ENCODE results near the gene NEK4. TPM values are rescaled to one million over a fixed set of nuclear protein-coding genes. Genes with fewer than 3 reads are reported as not detected.

Gene NEK4
- total RNA-seq, 1 donor from 2014 or later: 15.1 TPM

GRCh38 chr3:52756141-52756540 is 14.6 kb downstream of the NEK4 start:
- FAIRE-seq: no peak
- Histone ChIP-seq H3K4me2 (ENCODE audit: low read length) (no peak overlapping the region), H3K27ac (ENCODE audit: low read depth, low read length) (no peak overlapping the region), H3K9me3 (ENCODE audit: insufficient read depth, low read depth, low read length) (no peaks in the 10 kb centered on the region), H2AFZ (ENCODE audit: low read depth, low read length) (no peak overlapping the region), H3K9ac (ENCODE audit: low read length) (no peak overlapping the region), H3K4me3 (ENCODE audit: insufficient read depth, low read depth, low read length) (no peak overlapping the region), H3K79me2 (ENCODE audit: insufficient read depth, low read length) (no peaks in the 10 kb centered on the region), H3K36me3 (ENCODE audit: insufficient read depth, low read length) (peaks cover 21% of the 10 kb centered on the region), H3K27me3 (ENCODE audit: insufficient read depth, low read length) (no peaks in the 10 kb centered on the region), H3K4me1 (ENCODE audit: insufficient read depth, low read length) (no peaks in the 10 kb centered on the region), H4K20me1 (ENCODE audit: insufficient read depth, low read length) (no peaks in the 10 kb centered on the region)
- Mint-ChIP-seq H3K4me3 (ENCODE audit: unreplicated experiment) (no peak overlapping the region), H3K27ac (ENCODE audit: unreplicated experiment) (no peak overlapping the region), H3K9me3 (ENCODE audit: unreplicated experiment) (no peaks in the 10 kb centered on the region), H3K36me3 (ENCODE audit: low read depth, unreplicated experiment) (peaks cover 15% of the 10 kb centered on the region), H3K4me1 (ENCODE audit: low read depth, unreplicated experiment) (peaks cover 3% of the 10 kb centered on the region), H3K27me3 (ENCODE audit: low read depth, unreplicated experiment) (no peaks in the 10 kb centered on the region)
- TF ChIP-seq EZH2 (IDR thresholded peaks at IDR 0.05; ENCODE audit: insufficient read depth, low read length): no peak
- TF ChIP-seq CTCF (IDR thresholded peaks at IDR 0.05; ENCODE audit: insufficient read depth, low read depth, low read length): no peak
- no peak for DNase-seq (ENCODE audit: low read depth)

GRCh38 chr3:52754373-52754772 is 16.4 kb downstream of the NEK4 start:
- Mint-ChIP-seq H3K9me3 (ENCODE audit: unreplicated experiment) (no peaks in the 10 kb centered on the region), H3K4me1 (ENCODE audit: low read depth, unreplicated experiment) (peaks cover 3% of the 10 kb centered on the region), H3K36me3 (ENCODE audit: low read depth, unreplicated experiment) (peaks cover 15% of the 10 kb centered on the region), H3K4me3 (ENCODE audit: unreplicated experiment) (no peak overlapping the region), H3K27ac (ENCODE audit: unreplicated experiment) (no peak overlapping the region), H3K27me3 (ENCODE audit: low read depth, unreplicated experiment) (no peaks in the 10 kb centered on the region)
- no peaks in the 10 kb centered on the region for H3K79me2 ChIP-seq (ENCODE audit: insufficient read depth, low read length)
- H4K20me1 ChIP-seq (ENCODE audit: insufficient read depth, low read length): no peaks in the 10 kb centered on the region
- no peak overlapping the region for H3K9ac ChIP-seq (ENCODE audit: low read length)
- no peak overlapping the region for H3K4me3 ChIP-seq (ENCODE audit: insufficient read depth, low read depth, low read length)
- no peak for TF ChIP-seq CTCF (IDR thresholded peaks at IDR 0.05; ENCODE audit: insufficient read depth, low read depth, low read length)
- no peak for TF ChIP-seq EZH2 (IDR thresholded peaks at IDR 0.05; ENCODE audit: insufficient read depth, low read length)
- H3K27me3 ChIP-seq (ENCODE audit: insufficient read depth, low read length): no peaks in the 10 kb centered on the region
- no peaks in the 10 kb centered on the region for H3K9me3 ChIP-seq (ENCODE audit: insufficient read depth, low read depth, low read length)
- DNase-seq (ENCODE audit: low read depth) (no peak), FAIRE-seq (no peak)
- no peak overlapping the region for H2AFZ ChIP-seq (ENCODE audit: low read depth, low read length)
- H3K27ac ChIP-seq (ENCODE audit: low read depth, low read length): no peak overlapping the region
- no peaks in the 10 kb centered on the region for H3K4me1 ChIP-seq (ENCODE audit: insufficient read depth, low read length)
- no peak overlapping the region for H3K4me2 ChIP-seq (ENCODE audit: low read length)
- peaks cover 22% of the 10 kb centered on the region for H3K36me3 ChIP-seq (ENCODE audit: insufficient read depth, low read length)

GRCh38 chr3:52752045-52752660 is 18.6 kb downstream of the NEK4 start:
- H3K4me1 ChIP-seq (ENCODE audit: insufficient read depth, low read length): no peaks in the 10 kb centered on the region
- H3K79me2 ChIP-seq (ENCODE audit: insufficient read depth, low read length): no peaks in the 10 kb centered on the region
- Mint-ChIP-seq H3K4me3 (ENCODE audit: unreplicated experiment) (no peak overlapping the region), H3K36me3 (ENCODE audit: low read depth, unreplicated experiment) (peaks cover 12% of the 10 kb centered on the region), H3K27me3 (ENCODE audit: low read depth, unreplicated experiment) (no peaks in the 10 kb centered on the region), H3K9me3 (ENCODE audit: unreplicated experiment) (no peaks in the 10 kb centered on the region), H3K27ac (ENCODE audit: unreplicated experiment) (no peak overlapping the region), H3K4me1 (ENCODE audit: low read depth, unreplicated experiment) (peaks cover 3% of the 10 kb centered on the region)
- FAIRE-seq (no peak), DNase-seq (ENCODE audit: low read depth) (no peak)
- no peak overlapping the region for H3K4me3 ChIP-seq (ENCODE audit: insufficient read depth, low read depth, low read length)
- no peak overlapping the region for H2AFZ ChIP-seq (ENCODE audit: low read depth, low read length)
- no peak overlapping the region for H3K27ac ChIP-seq (ENCODE audit: low read depth, low read length)
- H3K27me3 ChIP-seq (ENCODE audit: insufficient read depth, low read length): no peaks in the 10 kb centered on the region
- no peaks in the 10 kb centered on the region for H4K20me1 ChIP-seq (ENCODE audit: insufficient read depth, low read length)
- no peak overlapping the region for H3K9ac ChIP-seq (ENCODE audit: low read length)
- H3K9me3 ChIP-seq (ENCODE audit: insufficient read depth, low read depth, low read length): no peaks in the 10 kb centered on the region
- H3K4me2 ChIP-seq (ENCODE audit: low read length): no peak overlapping the region
- TF ChIP-seq CTCF (IDR thresholded peaks at IDR 0.05; ENCODE audit: insufficient read depth, low read depth, low read length) (no peak), EZH2 (IDR thresholded peaks at IDR 0.05; ENCODE audit: insufficient read depth, low read length) (no peak)
- peaks cover 24% of the 10 kb centered on the region for H3K36me3 ChIP-seq (ENCODE audit: insufficient read depth, low read length)

Data from astrocyte (in vitro differentiated cells and primary cell).